ENCODE results near the gene HOXA10.

- TF ChIP-seq EZH2phosphoT487 (IDR thresholded peaks at IDR 0.05; ENCODE audit: borderline replicate concordance): no peak
- TF ChIP-seq CTCF (IDR thresholded peaks at IDR 0.05 in 2 of 3, conservative IDR thresholded peaks at IDR 0.05 in 1 of 3; ENCODE audit: borderline replicate concordance in 1 of 3, insufficient read depth in 1 of 3, low read depth in 2 of 3, low read length in 2 of 3): no peak
- TF ChIP-seq POLR2A (IDR thresholded peaks at IDR 0.05; ENCODE audit: borderline replicate concordance, extremely low read depth, insufficient read depth, insufficient read length): no peak
- TF ChIP-seq POLR2AphosphoS5 (IDR thresholded peaks at IDR 0.05; ENCODE audit: low read depth, low read length): no peak
Measured at GRCh38 chr7:27209933-27210440, 35.9 kb upstream of the HOXA10 start.
